GM13976 (cell line): ENCODE results near the gene SCAF11.

Source experiments
- DNase-seq: peaks from one replicate; pipeline ENCODE4 v3.0.0; 2012; ENCODE audit warnings: low spot score
- CTCF ChIP-seq: IDR thresholded peaks from 2 replicates; pipeline ENCODE4 v1.5.1; 2012; ENCODE audit warnings: borderline replicate concordance, mild to moderate bottlenecking; ENCODE audit not compliant: insufficient read depth; ENCODE audit errors: extremely low read depth, missing control alignments, control extremely low read depth
- in situ Hi-C: fragments of 300-500 bp; cut with MboI; formaldehyde crosslinking; loops from one replicate; pipeline ENCODE4 v1.12.0; 2022; ENCODE audit warnings: low sequenced_read_pairs, mixed read lengths, inconsistent platforms; ENCODE audit not compliant: unreplicated experiment

SCAF11 gene

GRCh38 chr12:45909041-45909713, 81.2 kb downstream of the SCAF11 start:
- in situ Hi-C loops = no loop called here

GRCh38 chr12:45907955-45908354, 82.4 kb downstream of the SCAF11 start:
- in situ Hi-C loops = no loop called here

More at GRCh38 chr12:45909041-45909713, 81.2 kb downstream of the SCAF11 start:
- TF ChIP-seq CTCF = no peak
- DNase-seq = no peak

GRCh38 chr12:45898094-45898493, 92.3 kb downstream of the SCAF11 start:
- no peak for DNase-seq
- in situ Hi-C loops = no loop called here
- TF ChIP-seq CTCF = no peak

More at GRCh38 chr12:45907955-45908354, 82.4 kb downstream of the SCAF11 start:
- DNase-seq = no peak
- TF ChIP-seq CTCF = no peak

GRCh38 chr12:45895961-45896360, 94.4 kb downstream of the SCAF11 start:
- in situ Hi-C loops = no loop called here
- no peak for TF ChIP-seq CTCF
- no peak for DNase-seq

- in situ Hi-C loops = no loop called here
- TF ChIP-seq CTCF = no peak
- no peak for DNase-seq
These were observed 97.1 kb downstream of the SCAF11 start for GRCh38 chr12:45893240-45893639.

- no peak for TF ChIP-seq CTCF
- in situ Hi-C loops = no loop called here
- DNase-seq = no peak
These were observed 100.1 kb downstream of the SCAF11 start for GRCh38 chr12:45890276-45890675.
